T-helper 17 cell (primary cell): ENCODE data around the gene FKBP8. TPM values are rescaled to one million over a fixed set of nuclear protein-coding genes. Genes with fewer than 3 reads are reported as not detected.
A peak's percentile ranks its signal among the peaks of the same experiment; 100 is the strongest.
"Not testable (repeated sequence)": the region's sequence is repeated elsewhere in the genome, so short reads cannot be mapped to it uniquely, and the experiment has no call there.

Source experiments
- ATAC-seq: fragments of 150-1000 bp; cut with Tn5 transposase; 2 replicates; pipeline ENCODE4 v1.10.0; 2021; ENCODE audit warnings: mild to moderate bottlenecking, moderate library complexity
- DNase-seq, 3 donors: peaks; one replicate each; pipeline versions ENCODE4 v3.0.0 to v3.0.0-alpha.2; 2020 to 2021
- H3K9me3 ChIP-seq: one replicate; pipeline ENCODE4 v1.7.0; 2013; ENCODE audit warnings: low read length, mild to moderate bottlenecking; ENCODE audit not compliant: control insufficient read depth, poor library complexity, severe bottlenecking
- H3K27ac Mint-ChIP-seq: one replicate; pipeline ENCODE4 v1.8.0; 2022; ENCODE audit warnings: mild to moderate bottlenecking, moderate library complexity, mixed read lengths
- H3K27me3 Mint-ChIP-seq: one replicate; pipeline ENCODE4 v1.8.0; 2022; ENCODE audit warnings: mixed read lengths
- H3K36me3 Mint-ChIP-seq: one replicate; pipeline ENCODE4 v1.8.0; 2022; ENCODE audit warnings: low read depth, mixed read lengths
- H3K4me1 Mint-ChIP-seq: one replicate; pipeline ENCODE4 v1.8.0; 2022; ENCODE audit warnings: mild to moderate bottlenecking, mixed read lengths
- H3K4me3 Mint-ChIP-seq: one replicate; pipeline ENCODE4 v1.8.0; 2022; ENCODE audit warnings: mild to moderate bottlenecking, moderate library complexity, mixed read lengths
- total RNA-seq, 4 donors: library from RNA in 2 of 4; stranded (reverse) in 2 of 4; gene quantifications; one replicate each; pipeline ENCODE4 v1.2.3 and lab custom pipeline; 2022 to 2026

FKBP8 gene
- total RNA-seq, 2 donors from 2014 or later, result 149 to 186 TPM

DNA sequence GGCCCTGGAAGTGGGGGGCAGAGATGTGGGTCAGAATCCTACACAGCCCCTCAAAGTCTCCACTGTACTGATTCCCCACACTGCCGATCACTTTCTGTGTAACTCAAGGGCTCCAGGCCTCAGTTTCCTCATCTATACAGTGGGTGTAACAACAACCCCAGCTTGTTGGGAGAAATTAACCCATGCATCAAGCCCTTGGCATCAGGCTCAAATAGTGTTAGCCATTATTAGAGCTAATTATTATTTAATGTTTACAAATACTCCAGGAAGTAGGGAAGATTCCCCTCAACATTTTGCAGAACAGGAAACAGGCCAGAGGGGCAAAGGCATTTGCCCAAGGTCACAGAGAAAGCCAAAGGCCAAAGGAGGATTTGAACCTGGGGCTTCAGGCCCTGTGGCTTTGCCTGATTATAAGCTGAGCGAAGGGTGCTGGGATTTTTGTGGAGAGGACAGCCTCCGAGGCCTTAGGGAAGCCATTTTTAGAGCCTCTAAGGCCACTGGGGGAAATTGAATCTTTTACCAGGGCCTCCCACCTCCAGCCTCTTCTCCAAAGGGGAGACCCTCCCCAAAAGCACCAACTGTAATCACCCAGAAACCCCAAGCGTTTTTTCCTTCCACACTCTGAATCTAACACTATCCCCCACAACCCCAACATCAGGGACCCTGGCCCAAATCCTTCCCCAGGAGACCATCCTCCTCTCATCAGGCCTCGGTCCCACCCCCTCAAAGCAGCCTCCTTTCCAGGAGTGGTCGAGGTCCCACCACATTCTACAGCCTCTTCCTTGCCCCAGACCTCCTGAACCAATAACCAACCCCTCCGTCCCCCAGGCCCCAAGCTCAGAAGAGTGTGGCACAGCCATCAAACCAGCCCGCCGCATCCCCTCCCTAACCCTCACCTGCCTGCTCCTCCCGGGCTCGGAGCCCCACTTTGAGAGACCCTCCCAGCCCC lies 1.1 kb downstream of the FKBP8 start:
- no peaks in the 10 kb centered on the region for H3K36me3 Mint-ChIP-seq

DNA sequence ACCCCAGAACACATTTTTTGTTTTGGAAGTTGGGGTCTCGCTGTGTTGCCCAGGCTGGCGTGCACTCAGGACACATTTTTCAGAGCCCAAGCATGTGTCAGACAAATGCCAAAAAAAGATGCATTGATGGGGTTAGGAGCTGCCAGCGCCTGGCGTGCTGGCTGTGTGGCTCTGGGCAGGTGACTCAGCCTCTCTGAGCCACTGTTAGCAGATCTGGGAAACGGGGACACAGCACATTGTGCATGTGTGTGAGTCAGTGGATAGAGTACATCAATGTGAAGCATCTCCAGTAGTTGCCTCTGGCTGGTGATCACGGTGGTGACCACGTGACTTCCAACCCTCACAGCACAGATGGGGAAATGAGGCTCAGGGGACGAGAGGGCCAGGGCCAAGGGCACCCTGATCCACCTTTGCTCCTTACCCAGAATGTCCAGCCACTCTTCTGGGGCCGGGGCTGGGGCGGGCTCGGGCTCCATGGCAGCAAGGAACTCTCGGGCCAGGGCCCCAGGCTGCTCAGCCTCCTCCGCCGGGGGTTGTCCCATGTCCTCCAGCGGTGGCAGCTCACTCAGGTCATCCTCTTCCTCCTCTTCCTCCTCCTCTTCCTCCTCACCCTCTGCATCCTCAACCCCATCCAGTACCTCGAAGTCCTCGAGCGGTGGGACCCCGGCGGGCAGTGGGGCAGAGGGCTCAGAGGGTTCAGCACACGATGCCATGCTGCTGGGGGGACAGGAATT lies 1.9 kb downstream of the FKBP8 start:
- no peaks in the 10 kb centered on the region for H3K9me3 ChIP-seq
- Mint-ChIP-seq H3K36me3 (peaks cover 3% of the 10 kb centered on the region), H3K4me1 (peaks cover 16% of the 10 kb centered on the region), H3K27me3 (no peaks in the 10 kb centered on the region), H3K27ac (peak overlapping the region; percentile 88), H3K4me3 (peak overlapping the region; percentile 92)
- DNase-seq, result no peak
- ATAC-seq, result no peak

More for the DNA sequence above, 1.1 kb downstream of the FKBP8 start:
- no peaks in the 10 kb centered on the region for H3K27me3 Mint-ChIP-seq
- H3K4me3 Mint-ChIP-seq, result peak overlapping the region; percentile 92
- H3K9me3 ChIP-seq, result no peaks in the 10 kb centered on the region
- H3K4me1 Mint-ChIP-seq, result peaks cover 14% of the 10 kb centered on the region
- ATAC-seq (no peak), DNase-seq (no peak)
- H3K27ac Mint-ChIP-seq, result peak overlapping the region; percentile 88

DNA sequence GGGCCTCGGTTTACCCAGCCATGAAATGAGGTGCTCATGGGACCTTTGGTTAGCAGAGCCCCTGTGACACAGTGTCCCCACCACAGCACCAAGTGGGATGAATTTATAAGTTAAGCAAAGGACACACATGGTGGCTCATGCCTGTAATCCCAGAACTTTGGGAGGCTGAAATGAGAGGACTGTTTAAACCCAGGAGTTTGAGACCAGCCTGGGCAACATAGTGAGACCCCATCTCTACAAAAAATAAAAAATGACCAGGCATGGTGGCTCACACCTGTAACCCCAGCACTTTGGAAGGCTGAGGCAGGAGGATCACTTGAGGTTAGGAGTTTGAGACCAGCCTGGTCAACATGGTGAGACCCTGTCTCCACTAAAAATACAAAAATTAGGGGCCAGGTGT lies 3.2 kb downstream of the FKBP8 start:
- H3K27ac Mint-ChIP-seq, H3K27me3 Mint-ChIP-seq, H3K4me3 Mint-ChIP-seq, DNase-seq, H3K36me3 Mint-ChIP-seq, H3K9me3 ChIP-seq, ATAC-seq: not testable (repeated sequence)
- H3K4me1 Mint-ChIP-seq, result peaks cover 17% of the 10 kb centered on the region

- H3K4me1 Mint-ChIP-seq, result peaks cover 17% of the 10 kb centered on the region
- H3K4me3 Mint-ChIP-seq, result no peak overlapping the region
- H3K27ac Mint-ChIP-seq, result no peak overlapping the region
- peaks cover 3% of the 10 kb centered on the region for H3K36me3 Mint-ChIP-seq
- no peak for DNase-seq
- no peaks in the 10 kb centered on the region for H3K27me3 Mint-ChIP-seq
- ATAC-seq, result no peak
- H3K9me3 ChIP-seq, result no peaks in the 10 kb centered on the region
Observed at GRCh38 chr19:18539372-18539771, 4.0 kb downstream of the FKBP8 start.

- Mint-ChIP-seq H3K27me3 (no peaks in the 10 kb centered on the region), H3K4me1 (peaks cover 11% of the 10 kb centered on the region), H3K27ac (no peak overlapping the region), H3K36me3 (peaks cover 5% of the 10 kb centered on the region), H3K4me3 (no peak overlapping the region)
- ATAC-seq (no peak), DNase-seq (no peak)
- H3K9me3 ChIP-seq, result no peaks in the 10 kb centered on the region
Observed at GRCh38 chr19:18538115-18538514, 5.3 kb downstream of the FKBP8 start.

GRCh38 chr19:18537431-18537830 lies 5.9 kb downstream of the FKBP8 start:
- Mint-ChIP-seq H3K27me3 (no peaks in the 10 kb centered on the region), H3K4me1 (peaks cover 9% of the 10 kb centered on the region), H3K36me3 (peaks cover 5% of the 10 kb centered on the region), H3K27ac (no peak overlapping the region), H3K4me3 (no peak overlapping the region)
- H3K9me3 ChIP-seq, result no peaks in the 10 kb centered on the region
- no peak for DNase-seq
- ATAC-seq, result no peak

- Mint-ChIP-seq H3K27ac (no peak overlapping the region), H3K36me3 (peaks cover 7% of the 10 kb centered on the region), H3K27me3 (no peaks in the 10 kb centered on the region), H3K4me1 (peaks cover 5% of the 10 kb centered on the region), H3K4me3 (no peak overlapping the region)
- no peaks in the 10 kb centered on the region for H3K9me3 ChIP-seq
- DNase-seq (no peak), ATAC-seq (no peak)
Observed at GRCh38 chr19:18536475-18536874, 6.9 kb downstream of the FKBP8 start.

- no peak overlapping the region for H3K27ac Mint-ChIP-seq
- no peaks in the 10 kb centered on the region for H3K27me3 Mint-ChIP-seq
- H3K36me3 Mint-ChIP-seq, result peaks cover 7% of the 10 kb centered on the region
- DNase-seq (no peak), ATAC-seq (no peak)
- H3K9me3 ChIP-seq, result no peaks in the 10 kb centered on the region
- peaks cover 3% of the 10 kb centered on the region for H3K4me1 Mint-ChIP-seq
- no peak overlapping the region for H3K4me3 Mint-ChIP-seq
Observed at GRCh38 chr19:18533058-18533457, 10.3 kb downstream of the FKBP8 start.

- Mint-ChIP-seq H3K27me3 (no peaks in the 10 kb centered on the region), H3K36me3 (peaks cover 7% of the 10 kb centered on the region), H3K4me1 (peaks cover 3% of the 10 kb centered on the region), H3K4me3 (no peak overlapping the region), H3K27ac (no peak overlapping the region)
- H3K9me3 ChIP-seq, result no peaks in the 10 kb centered on the region
- ATAC-seq (no peak), DNase-seq (no peak)
Observed at GRCh38 chr19:18532168-18532890, 11.0 kb downstream of the FKBP8 start.

DNA sequence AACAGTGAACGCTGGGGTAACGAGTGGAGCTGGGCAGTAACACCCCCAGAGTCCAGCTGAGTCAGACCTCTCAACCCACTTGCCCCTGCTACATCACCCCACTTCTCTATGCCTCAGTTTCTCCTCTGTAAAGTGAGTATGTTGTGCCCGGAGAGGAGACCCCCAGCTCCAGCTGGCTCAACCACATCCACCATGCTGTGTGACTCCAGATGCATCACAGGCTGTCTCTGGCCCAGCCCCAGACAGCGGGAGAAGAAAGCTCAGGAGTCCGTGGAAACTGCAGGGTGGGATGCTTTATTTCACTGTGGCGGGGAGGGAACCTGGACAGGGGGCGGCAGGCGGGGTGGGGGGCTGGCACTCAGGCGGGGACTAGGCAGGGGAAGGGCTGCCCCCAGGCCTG lies 11.9 kb downstream of the FKBP8 start:
- no peaks in the 10 kb centered on the region for H3K9me3 ChIP-seq
- no peak overlapping the region for H3K4me3 Mint-ChIP-seq
- ATAC-seq (no peak), DNase-seq (no peak)
- H3K27ac Mint-ChIP-seq, result no peak overlapping the region
- peaks cover 5% of the 10 kb centered on the region for H3K36me3 Mint-ChIP-seq
- H3K27me3 Mint-ChIP-seq, result no peaks in the 10 kb centered on the region
- H3K4me1 Mint-ChIP-seq, result peaks cover under 1% of the 10 kb centered on the region

DNA sequence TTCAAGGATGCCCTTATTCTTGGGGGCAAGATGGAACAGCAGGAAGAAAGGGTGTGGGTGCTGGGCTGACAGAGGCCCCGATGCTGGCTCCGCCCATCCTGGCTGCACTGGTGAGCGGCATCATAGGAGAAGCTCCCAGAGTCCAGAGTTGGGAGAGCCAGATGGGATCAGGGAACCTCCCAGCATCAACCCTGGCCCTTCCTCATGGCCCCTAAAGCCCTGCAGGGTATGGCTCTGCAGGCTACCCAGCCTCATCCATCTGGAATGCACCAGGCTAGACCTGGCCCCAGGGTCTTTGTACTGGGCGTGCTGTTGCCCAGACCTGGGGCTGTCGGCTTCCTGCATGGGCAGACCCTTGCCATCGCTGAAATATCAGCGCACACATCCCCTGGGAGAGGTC lies 13.6 kb downstream of the FKBP8 start:
- DNase-seq (no peak), ATAC-seq (no peak)
- Mint-ChIP-seq H3K4me1 (no peaks in the 10 kb centered on the region), H3K27me3 (no peaks in the 10 kb centered on the region), H3K36me3 (peaks cover 4% of the 10 kb centered on the region), H3K27ac (no peak overlapping the region), H3K4me3 (no peak overlapping the region)
- no peaks in the 10 kb centered on the region for H3K9me3 ChIP-seq

DNA sequence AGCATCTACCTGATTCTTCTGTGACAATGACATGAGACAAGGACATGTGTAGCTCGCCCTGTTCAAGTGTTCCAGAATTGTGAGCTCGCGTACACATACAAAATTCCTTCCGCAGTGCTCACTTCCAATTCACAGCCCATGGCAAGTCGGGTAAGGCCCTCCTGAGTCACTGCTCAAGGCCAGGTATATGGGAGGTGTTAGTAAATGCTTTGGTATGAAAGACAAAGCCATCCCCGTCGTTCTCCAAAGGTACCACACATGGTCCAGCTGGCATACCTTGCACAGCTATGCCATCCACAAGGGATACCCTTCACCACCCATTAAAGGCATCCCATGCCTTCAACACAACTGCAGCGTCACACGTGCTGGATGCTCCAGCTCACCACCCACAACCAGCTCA lies 17.1 kb downstream of the FKBP8 start:
- DNase-seq, result no peak
- ATAC-seq, result no peak
- H3K9me3 ChIP-seq, result no peaks in the 10 kb centered on the region
- Mint-ChIP-seq H3K4me3 (no peak overlapping the region), H3K27me3 (no peaks in the 10 kb centered on the region), H3K36me3 (no peaks in the 10 kb centered on the region), H3K4me1 (peaks cover 4% of the 10 kb centered on the region), H3K27ac (no peak overlapping the region)

DNA sequence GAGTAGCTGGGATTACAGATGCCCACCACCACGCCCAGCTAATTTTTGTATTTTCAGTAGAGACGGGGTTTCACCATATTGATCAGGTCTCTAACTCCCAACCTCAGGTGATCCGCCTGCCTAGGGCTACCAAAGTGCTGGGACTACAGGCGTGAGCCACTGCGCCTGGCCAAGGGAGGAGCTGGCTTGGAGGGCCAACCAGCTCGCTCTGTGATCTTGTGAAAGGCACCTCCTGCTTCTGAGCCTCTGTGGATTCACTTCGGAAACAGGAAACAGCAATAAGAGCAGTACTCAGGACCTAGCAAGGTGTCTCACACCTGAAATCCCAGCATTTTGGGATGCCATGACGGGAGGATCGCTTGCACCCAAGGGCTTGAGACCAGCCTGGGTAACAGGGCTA lies 19.5 kb downstream of the FKBP8 start:
- Mint-ChIP-seq H3K27ac (no peak overlapping the region), H3K4me1 (peaks cover 13% of the 10 kb centered on the region), H3K27me3 (no peaks in the 10 kb centered on the region), H3K36me3 (no peaks in the 10 kb centered on the region), H3K4me3 (no peak overlapping the region)
- DNase-seq, result no peak
- ATAC-seq, result no peak
- H3K9me3 ChIP-seq, result no peaks in the 10 kb centered on the region
